SK-N-SH treated with all-trans-retinoic acid at 6 μM for 48 hours (cell line): ENCODE measurements around the gene SPECC1.
"Not testable (repeated sequence)": the region's sequence is repeated elsewhere in the genome, so short reads cannot be mapped to it uniquely, and the experiment has no call there.

Source experiments
- ATAC-seq: fragments of 200-7000 bp; cut with Tn5 transposase; 3 replicates; pipeline ENCODE4 v1.9.1; 2020; ENCODE audit warnings: mild to moderate bottlenecking, moderate library complexity
- ARNTL ChIP-seq: fragments of 450-650 bp; formaldehyde crosslinking; IDR thresholded peaks from 2 replicates; pipeline ENCODE4 v1.5.0; 2020; ENCODE audit warnings: low read depth, mild to moderate bottlenecking, moderate library complexity, borderline replicate concordance
- BACH2 ChIP-seq: fragments of 250-450 bp; sonication (Bioruptor Pico); IDR thresholded peaks from 2 replicates; pipeline ENCODE4 v1.9.0; 2021; ENCODE audit warnings: mild to moderate bottlenecking, borderline replicate concordance
- CREB5 ChIP-seq: fragments of 250-450 bp; sonication (Bioruptor Pico); IDR thresholded peaks from 2 replicates; pipeline ENCODE4 v1.5.1; 2020; ENCODE audit warnings: low read depth, mild to moderate bottlenecking, moderate library complexity
- CSDC2 ChIP-seq: fragments of 250-450 bp; sonication (Bioruptor Pico); IDR thresholded peaks from 2 replicates; pipeline ENCODE4 v1.5.0; 2020; ENCODE audit warnings: mild to moderate bottlenecking, moderate library complexity
- CSRNP3 ChIP-seq: fragments of 250-450 bp; sonication (Bioruptor Pico); IDR thresholded peaks from 2 replicates; pipeline ENCODE4 v1.5.1; 2021; ENCODE audit warnings: mild to moderate bottlenecking, moderate library complexity
- ESRRG ChIP-seq: fragments of 250-450 bp; sonication (Bioruptor Pico); IDR thresholded peaks from 2 replicates; pipeline ENCODE4 v1.6.1; 2021; ENCODE audit warnings: mild to moderate bottlenecking
- GLIS3 ChIP-seq: fragments of 250-450 bp; sonication (Bioruptor Pico); IDR thresholded peaks from 2 replicates; pipeline ENCODE4 v1.5.0; 2020; ENCODE audit warnings: mild to moderate bottlenecking, moderate library complexity
- ISL1 ChIP-seq: fragments of 250-450 bp; sonication (Bioruptor Pico); IDR thresholded peaks from 2 replicates; pipeline ENCODE4 v2.1.2; 2022; ENCODE audit warnings: mild to moderate bottlenecking, moderate library complexity
- OSR1 ChIP-seq: fragments of 250-450 bp; sonication (Bioruptor Pico); IDR thresholded peaks from 2 replicates; pipeline ENCODE4 v1.8.0; 2022; ENCODE audit warnings: moderate library complexity, mild to moderate bottlenecking, inconsistent platforms
- PATZ1 ChIP-seq: fragments of 250-450 bp; sonication (Bioruptor Pico); IDR thresholded peaks from 2 replicates; pipeline ENCODE4 v1.8.0; 2020; ENCODE audit warnings: mild to moderate bottlenecking, moderate library complexity, borderline replicate concordance
- POU6F1 ChIP-seq: fragments of 250-450 bp; sonication (Bioruptor Pico); IDR thresholded peaks from 2 replicates; pipeline ENCODE4 v1.8.0; 2021; ENCODE audit warnings: low read depth, mild to moderate bottlenecking, moderate library complexity, borderline replicate concordance
- PPARA ChIP-seq: fragments of 250-450 bp; sonication (Bioruptor Pico); IDR thresholded peaks from 2 replicates; pipeline ENCODE4 v1.5.0; 2020; ENCODE audit warnings: mild to moderate bottlenecking, borderline replicate concordance
- RARB ChIP-seq: fragments of 250-450 bp; sonication (Bioruptor Pico); IDR thresholded peaks from 2 replicates; pipeline ENCODE4 v1.8.0; 2021; ENCODE audit warnings: mild to moderate bottlenecking, moderate library complexity
- SNAI2 ChIP-seq: fragments of 250-450 bp; sonication (Bioruptor Pico); IDR thresholded peaks from 2 replicates; pipeline ENCODE4 v1.5.0; 2020; ENCODE audit warnings: mild to moderate bottlenecking, moderate library complexity
- TCF4 ChIP-seq: fragments of 250-450 bp; sonication (Bioruptor Pico); IDR thresholded peaks from 2 replicates; pipeline ENCODE4 v1.8.0; 2021; ENCODE audit warnings: mild to moderate bottlenecking, moderate library complexity, borderline replicate concordance
- TSHZ2 ChIP-seq: fragments of 250-450 bp; sonication (Bioruptor Pico); IDR thresholded peaks from 2 replicates; pipeline ENCODE4 v1.5.0; 2020; ENCODE audit warnings: mild to moderate bottlenecking, moderate library complexity
- ZFP3 ChIP-seq: fragments of 250-450 bp; sonication (Bioruptor Pico); IDR thresholded peaks from 2 replicates; pipeline ENCODE4 v1.5.0; 2020; ENCODE audit warnings: mild to moderate bottlenecking, moderate library complexity
- ZFP30 ChIP-seq: fragments of 450-650 bp; formaldehyde crosslinking; IDR thresholded peaks from 2 replicates; pipeline ENCODE4 v1.5.0; 2022; ENCODE audit warnings: mild to moderate bottlenecking, moderate library complexity
- ZNF565 ChIP-seq: fragments of 450-650 bp; formaldehyde crosslinking; conservative IDR thresholded peaks from 2 replicates; pipeline ENCODE4 v1.5.0; 2020; ENCODE audit warnings: low read depth, mild to moderate bottlenecking, moderate library complexity
- ZNF70 ChIP-seq: fragments of 450-650 bp; formaldehyde crosslinking; IDR thresholded peaks from 2 replicates; pipeline ENCODE4 v1.5.0; 2020; ENCODE audit warnings: mild to moderate bottlenecking, moderate library complexity

Gene SPECC1

GRCh38 chr17:20010936-20011335, 1.8 kb downstream of the SPECC1 start:
- no peak for ATAC-seq
- TF ChIP-seq ZNF565 (CRISPR knock-in tag) (no peak), CREB5 (CRISPR knock-in tag) (no peak), PATZ1 (CRISPR knock-in tag) (no peak), BACH2 (no peak)

GRCh38 chr17:20012017-20012536, 2.9 kb downstream of the SPECC1 start:
- ATAC-seq, result no peak
- TF ChIP-seq TSHZ2 (CRISPR knock-in tag), result no peak
- no peak for TF ChIP-seq ZFP30 (CRISPR knock-in tag)
- no peak for TF ChIP-seq ZFP3 (CRISPR knock-in tag)
- TF ChIP-seq ZNF70 (CRISPR knock-in tag), result no peak
- TF ChIP-seq ISL1, result no peak
- TF ChIP-seq PATZ1 (CRISPR knock-in tag), result no peak
- TF ChIP-seq SNAI2, result no peak
- TF ChIP-seq OSR1 (CRISPR knock-in tag), result no peak
- no peak for TF ChIP-seq PPARA (CRISPR knock-in tag)
- TF ChIP-seq POU6F1, result no peak
- no peak for TF ChIP-seq ARNTL (CRISPR knock-in tag)
- no peak for TF ChIP-seq CSDC2 (CRISPR knock-in tag)
- no peak for TF ChIP-seq ZNF565 (CRISPR knock-in tag)
- TF ChIP-seq GLIS3, result no peak
- TF ChIP-seq, all 23 proteins: peak for 0

GRCh38 chr17:20016475-20016992, 7.4 kb downstream of the SPECC1 start:
- ATAC-seq, result not testable (repeated sequence)

GRCh38 chr17:20022701-20023100, 13.5 kb downstream of the SPECC1 start:
- no peak for TF ChIP-seq ARNTL (CRISPR knock-in tag)
- no peak for TF ChIP-seq RARB (CRISPR knock-in tag)
- TF ChIP-seq ZNF565 (CRISPR knock-in tag), result no peak
- no peak for TF ChIP-seq ZFP3 (CRISPR knock-in tag)
- TF ChIP-seq TSHZ2 (CRISPR knock-in tag), result no peak
- TF ChIP-seq POU6F1, result no peak
- TF ChIP-seq BACH2, result no peak
- TF ChIP-seq ESRRG (CRISPR knock-in tag), result no peak
- no peak for TF ChIP-seq CSRNP3 (CRISPR knock-in tag)
- no peak for TF ChIP-seq TCF4 (CRISPR knock-in tag)
- no peak for ATAC-seq
